ENCODE measurements around the gene SPATA20.

SPATA20 gene

GRCh38 chr17:50547035-50547735 is at the start of gene SPATA20:
Gene SPATA20, plus strand, starts transcription at chr17:50547174. Its CDS starts 35 bp downstream, at chr17:50547209.
- TF ChIP-seq CTCF (conservative IDR thresholded peaks at IDR 0.05; ENCODE audit: low read depth, low read length): peak; percentile 93
- H3K4me3 ChIP-seq (ENCODE audit: low read length): peak within 1 kb of the TSS; percentile 53
- DNase-seq (ENCODE audit: low read depth): peak; percentile 49

DNA sequence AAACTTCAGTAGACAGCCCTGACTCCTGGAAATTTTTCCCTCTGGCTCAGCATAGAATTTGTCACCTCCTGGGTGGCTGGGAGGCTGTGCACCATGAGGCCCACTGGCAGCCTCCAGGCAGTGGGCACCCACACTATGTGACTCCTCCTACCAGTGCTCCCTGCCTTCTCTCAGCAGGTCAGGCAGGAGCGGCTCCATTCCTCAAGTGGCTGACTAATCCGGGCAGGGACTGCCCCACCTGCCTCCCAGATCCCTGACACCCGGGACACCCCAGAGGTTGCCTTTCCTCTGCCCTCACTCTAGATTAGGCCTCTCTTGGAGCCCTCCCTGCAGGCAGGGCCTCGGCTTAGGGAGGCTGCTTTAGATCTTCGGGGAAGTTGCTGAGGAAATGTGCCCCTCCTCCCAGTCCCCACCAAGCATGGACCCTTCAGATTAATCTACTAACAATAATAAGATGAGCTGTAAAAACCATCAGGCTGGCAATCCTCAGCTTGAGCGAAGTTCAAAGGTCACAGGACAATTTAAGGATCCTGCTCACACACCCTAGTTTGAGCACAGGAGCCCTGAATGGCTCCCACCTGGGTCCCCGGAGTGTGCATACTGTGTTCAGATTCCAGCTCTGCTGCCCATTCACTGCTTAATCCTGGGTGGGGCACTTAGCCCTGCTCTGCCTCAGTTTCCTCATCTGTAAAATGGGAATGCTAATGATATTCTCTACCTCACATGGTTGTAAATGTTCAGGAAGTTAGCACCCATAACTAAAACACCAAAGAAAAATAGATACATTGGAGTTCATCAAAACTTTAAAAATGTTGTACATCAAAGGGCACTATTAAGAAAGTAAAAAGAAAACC is 48.7 kb upstream of the SPATA20 start:
- no peak for DNase-seq (ENCODE audit: low read depth)
- no peak overlapping the region for H3K4me3 ChIP-seq (ENCODE audit: low read length)
- no peak for TF ChIP-seq CTCF (conservative IDR thresholded peaks at IDR 0.05; ENCODE audit: low read depth, low read length)

DNA sequence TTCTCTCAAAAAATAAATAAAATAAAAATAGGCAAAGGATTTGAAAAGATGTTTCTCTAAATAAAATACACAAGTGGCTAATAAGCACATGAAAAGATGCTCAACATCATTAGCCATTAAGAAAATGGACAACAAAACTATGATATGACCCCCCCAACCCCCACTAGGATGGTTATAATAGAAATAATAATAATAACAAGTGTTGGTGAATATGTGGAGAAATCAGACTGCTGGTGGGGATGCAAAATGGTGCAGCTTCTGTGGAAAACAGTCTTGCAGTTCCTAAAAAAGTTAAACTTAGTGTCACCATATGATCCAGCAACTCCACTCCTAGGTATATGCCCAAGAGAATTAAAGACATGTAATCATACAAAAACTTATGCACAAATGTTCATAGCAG is 47.7 kb upstream of the SPATA20 start:
- no peak overlapping the region for H3K4me3 ChIP-seq (ENCODE audit: low read length)
- no peak for TF ChIP-seq CTCF (conservative IDR thresholded peaks at IDR 0.05; ENCODE audit: low read depth, low read length)
- DNase-seq (ENCODE audit: low read depth): no peak

DNA sequence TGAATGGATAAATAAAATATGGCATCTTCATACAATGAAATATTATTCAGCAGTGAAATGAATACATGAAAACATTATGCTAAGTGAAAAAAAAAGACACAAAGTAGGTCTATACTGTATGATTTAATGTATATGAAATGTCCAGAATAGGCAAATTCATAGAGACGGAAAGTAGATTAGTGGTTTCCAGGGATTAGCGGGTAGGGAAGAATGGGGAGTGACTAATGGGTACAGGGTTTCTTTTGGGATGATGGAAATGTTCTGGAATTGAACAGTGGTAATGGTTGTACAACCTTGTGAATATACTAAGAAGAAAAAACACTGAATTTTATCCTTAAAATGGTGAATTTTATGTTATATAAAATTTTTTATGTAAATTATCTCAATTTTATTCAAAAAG is 47.3 kb upstream of the SPATA20 start:
- TF ChIP-seq CTCF (conservative IDR thresholded peaks at IDR 0.05; ENCODE audit: low read depth, low read length): no peak
- no peak overlapping the region for H3K4me3 ChIP-seq (ENCODE audit: low read length)
- no peak for DNase-seq (ENCODE audit: low read depth)

DNA sequence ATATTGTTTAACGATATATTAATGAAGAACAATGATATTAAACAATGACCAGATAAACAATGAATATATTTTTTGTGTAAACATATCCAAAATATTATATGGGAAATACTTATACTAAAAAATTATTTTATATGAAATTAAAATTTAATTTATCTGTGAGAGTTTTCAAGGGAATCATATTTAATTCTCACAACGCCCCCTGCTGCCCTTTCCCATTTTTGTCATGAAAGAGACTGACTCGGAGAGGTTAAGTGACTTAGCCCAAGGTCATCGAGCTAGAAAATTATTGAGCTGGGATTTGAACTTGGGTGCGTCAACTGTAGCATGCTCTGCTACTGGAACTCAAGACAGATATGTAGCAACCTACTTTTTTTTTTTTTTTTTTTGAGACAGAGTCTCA is 45.9 kb upstream of the SPATA20 start:
- peak; percentile 45 for TF ChIP-seq CTCF (conservative IDR thresholded peaks at IDR 0.05; ENCODE audit: low read depth, low read length)
- no peak for DNase-seq (ENCODE audit: low read depth)
- H3K4me3 ChIP-seq (ENCODE audit: low read length): no peak overlapping the region

DNA sequence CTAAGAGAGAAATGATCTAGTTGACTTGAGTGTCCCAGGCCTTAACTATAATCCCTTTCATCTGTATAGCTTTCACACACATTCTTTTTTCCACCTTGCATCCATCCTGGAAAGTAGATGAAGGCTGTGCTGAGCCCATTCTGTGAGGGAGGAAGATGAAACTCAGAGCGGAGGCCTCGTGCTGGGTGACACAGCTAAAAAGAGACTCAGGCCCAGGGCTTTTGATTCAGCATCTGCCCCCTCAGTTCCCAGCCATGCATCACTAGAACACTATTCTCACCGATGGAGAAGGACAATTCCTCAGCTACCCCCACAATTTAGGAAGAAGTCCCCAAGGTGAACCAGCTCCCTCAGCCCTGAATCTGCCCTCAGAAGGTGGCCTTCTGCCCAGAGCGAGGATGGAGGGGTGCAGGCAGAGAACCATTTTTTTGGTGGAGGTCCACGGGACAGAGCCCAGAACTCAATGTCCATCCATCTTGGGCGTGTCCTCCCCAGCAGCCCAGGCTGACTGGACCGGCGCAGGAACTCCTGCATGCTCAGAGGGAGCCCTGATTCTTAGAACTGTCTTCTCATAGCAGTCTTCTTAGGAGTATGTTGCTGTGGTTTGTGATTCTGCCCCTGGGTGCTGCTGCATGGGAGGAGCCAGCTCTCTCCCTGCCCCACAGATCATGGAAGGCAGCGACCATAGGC is 44.5 kb upstream of the SPATA20 start:
- H3K4me3 ChIP-seq (ENCODE audit: low read length): no peak overlapping the region
- no peak for DNase-seq (ENCODE audit: low read depth)
- no peak for TF ChIP-seq CTCF (conservative IDR thresholded peaks at IDR 0.05; ENCODE audit: low read depth, low read length)

Measured in retinal pigment epithelial cell (primary cell).